Activated gamma-delta T cell treated with Interleukin-2 at 50 U/mL for 16 hours (primary cell): ENCODE data around the gene NPPA.
A peak's percentile ranks its signal among the peaks of the same experiment; 100 is the strongest.
"Not testable (repeated sequence)": the region's sequence is repeated elsewhere in the genome, so short reads cannot be mapped to it uniquely, and the experiment has no call there.

Experiments used
- DNase-seq: peaks from one replicate; pipeline ENCODE4 v3.0.0-alpha.2; 2020

Gene NPPA

GRCh38 chr1:11847667-11848372 lies at the start of gene NPPA:
TSS of gene NPPA (minus strand) at chr1:11847783. CDS start at chr1:11847684, 99 bp downstream.
- DNase-seq = no peak

- DNase-seq = not testable (repeated sequence)
Observed at GRCh38 chr1:11894501-11894900, 46.9 kb upstream of the NPPA start.

GRCh38 chr1:11893907-11894251 lies 46.3 kb upstream of the NPPA start:
- DNase-seq = peak; percentile 63

GRCh38 chr1:11891433-11892186 lies 44.0 kb upstream of the NPPA start:
- no peak for DNase-seq

GRCh38 chr1:11888877-11889208 lies 41.3 kb upstream of the NPPA start:
- DNase-seq = no peak

GRCh38 chr1:11888206-11888876 lies 40.8 kb upstream of the NPPA start:
- DNase-seq = no peak

- no peak for DNase-seq
Observed at GRCh38 chr1:11887666-11888007, 40.1 kb upstream of the NPPA start.

GRCh38 chr1:11886986-11887665 lies 39.5 kb upstream of the NPPA start:
- no peak for DNase-seq

- no peak for DNase-seq
Observed at GRCh38 chr1:11885916-11886315, 38.3 kb upstream of the NPPA start.

GRCh38 chr1:11882814-11883538 lies 35.4 kb upstream of the NPPA start:
- no peak for DNase-seq

- no peak for DNase-seq
Observed at GRCh38 chr1:11881749-11882441, 34.3 kb upstream of the NPPA start.

- no peak for DNase-seq
Observed at GRCh38 chr1:11880911-11881748, 33.5 kb upstream of the NPPA start.

GRCh38 chr1:11880181-11880575 lies 32.6 kb upstream of the NPPA start:
- DNase-seq = no peak

GRCh38 chr1:11879311-11880180 lies 32.0 kb upstream of the NPPA start:
- no peak for DNase-seq

GRCh38 chr1:11878891-11879190 lies 31.3 kb upstream of the NPPA start:
- DNase-seq = no peak

- no peak for DNase-seq
Observed at GRCh38 chr1:11878081-11878890, 30.7 kb upstream of the NPPA start.

GRCh38 chr1:11877074-11877473 lies 29.5 kb upstream of the NPPA start:
- no peak for DNase-seq

GRCh38 chr1:11875094-11875493 lies 27.5 kb upstream of the NPPA start:
- no peak for DNase-seq

GRCh38 chr1:11874624-11875023 lies 27.0 kb upstream of the NPPA start:
- DNase-seq = no peak

- DNase-seq = no peak
Observed at GRCh38 chr1:11874258-11874562, 26.6 kb upstream of the NPPA start.
